SKM-1 (cell line): ENCODE data around the gene PTPRM.

Experiments
- DNase-seq: peaks from one replicate; lab custom pipeline; 2025; ENCODE audit not compliant: unreplicated experiment; lab: John Stamatoyannopoulos, UW

The PTPRM gene

GRCh38 chr18:7663366-7664312, 96.5 kb downstream of the PTPRM start:
- no peak for DNase-seq

GRCh38 chr18:7666195-7666776, 99.2 kb downstream of the PTPRM start:
- no peak for DNase-seq

- no peak for DNase-seq
Measured at GRCh38 chr18:7668392-7668791, 101.3 kb downstream of the PTPRM start.

GRCh38 chr18:7669361-7669760, 102.2 kb downstream of the PTPRM start:
- no peak for DNase-seq

GRCh38 chr18:7671105-7671504, 104.0 kb downstream of the PTPRM start:
- no peak for DNase-seq

- no peak for DNase-seq
Measured at GRCh38 chr18:7676253-7676873, 109.2 kb downstream of the PTPRM start.

GRCh38 chr18:7677001-7677400, 109.9 kb downstream of the PTPRM start:
- no peak for DNase-seq

GRCh38 chr18:7677424-7677823, 110.3 kb downstream of the PTPRM start:
- no peak for DNase-seq

GRCh38 chr18:7678389-7678788, 111.3 kb downstream of the PTPRM start:
- no peak for DNase-seq

- no peak for DNase-seq
Measured at GRCh38 chr18:7678801-7679200, 111.7 kb downstream of the PTPRM start.

- DNase-seq = no peak
Measured at GRCh38 chr18:7681298-7681697, 114.2 kb downstream of the PTPRM start.

GRCh38 chr18:7682321-7682720, 115.2 kb downstream of the PTPRM start:
- no peak for DNase-seq

- DNase-seq = no peak
Measured at GRCh38 chr18:7683753-7684152, 116.6 kb downstream of the PTPRM start.

- no peak for DNase-seq
Measured at GRCh38 chr18:7684357-7684756, 117.2 kb downstream of the PTPRM start.

- DNase-seq = no peak
Measured at GRCh38 chr18:7684966-7685365, 117.8 kb downstream of the PTPRM start.

- no peak for DNase-seq
Measured at GRCh38 chr18:7686278-7686677, 119.2 kb downstream of the PTPRM start.

GRCh38 chr18:7688580-7688979, 121.5 kb downstream of the PTPRM start:
- DNase-seq = no peak

- no peak for DNase-seq
Measured at GRCh38 chr18:7691206-7691605, 124.1 kb downstream of the PTPRM start.

- no peak for DNase-seq
Measured at GRCh38 chr18:7696780-7697179, 129.7 kb downstream of the PTPRM start.

- no peak for DNase-seq
Measured at GRCh38 chr18:7697306-7697705, 130.2 kb downstream of the PTPRM start.

GRCh38 chr18:7711495-7711894, 144.4 kb downstream of the PTPRM start:
- DNase-seq = no peak

GRCh38 chr18:7720395-7720794, 153.3 kb downstream of the PTPRM start:
- DNase-seq = no peak
